Measurements from ENCODE around the gene AGAP1.

The AGAP1 gene

DNA sequence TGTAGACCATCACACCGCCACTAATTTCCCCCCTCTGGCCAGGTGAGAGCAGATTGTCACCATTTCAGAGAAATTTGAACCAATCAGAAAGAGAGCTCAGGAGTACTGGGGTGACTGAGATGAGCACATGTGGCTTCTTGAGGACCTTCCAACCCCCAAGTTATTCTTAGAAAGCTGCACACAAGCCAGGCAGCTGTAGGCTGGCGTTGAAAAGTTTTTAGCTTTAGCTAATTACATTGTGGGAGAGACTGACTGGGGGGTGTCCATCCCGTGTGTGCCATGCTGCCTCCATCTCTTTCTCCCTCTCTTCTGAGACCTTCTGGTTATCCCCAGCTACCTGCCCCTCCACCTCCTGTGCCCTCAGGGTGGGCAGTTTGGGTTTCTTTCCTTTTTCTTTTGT lies 154.0 kb downstream of the AGAP1 start:
- TF ChIP-seq FOXP2 (optimal IDR thresholded peaks at IDR 0.05; ENCODE audit: borderline replicate concordance, extremely low read depth, extremely low read length, insufficient read depth), result no peak
- TF ChIP-seq TAF1 (IDR thresholded peaks at IDR 0.05; ENCODE audit: borderline replicate concordance, insufficient read depth, low read length), result no peak
- TF ChIP-seq, protein P1, sequence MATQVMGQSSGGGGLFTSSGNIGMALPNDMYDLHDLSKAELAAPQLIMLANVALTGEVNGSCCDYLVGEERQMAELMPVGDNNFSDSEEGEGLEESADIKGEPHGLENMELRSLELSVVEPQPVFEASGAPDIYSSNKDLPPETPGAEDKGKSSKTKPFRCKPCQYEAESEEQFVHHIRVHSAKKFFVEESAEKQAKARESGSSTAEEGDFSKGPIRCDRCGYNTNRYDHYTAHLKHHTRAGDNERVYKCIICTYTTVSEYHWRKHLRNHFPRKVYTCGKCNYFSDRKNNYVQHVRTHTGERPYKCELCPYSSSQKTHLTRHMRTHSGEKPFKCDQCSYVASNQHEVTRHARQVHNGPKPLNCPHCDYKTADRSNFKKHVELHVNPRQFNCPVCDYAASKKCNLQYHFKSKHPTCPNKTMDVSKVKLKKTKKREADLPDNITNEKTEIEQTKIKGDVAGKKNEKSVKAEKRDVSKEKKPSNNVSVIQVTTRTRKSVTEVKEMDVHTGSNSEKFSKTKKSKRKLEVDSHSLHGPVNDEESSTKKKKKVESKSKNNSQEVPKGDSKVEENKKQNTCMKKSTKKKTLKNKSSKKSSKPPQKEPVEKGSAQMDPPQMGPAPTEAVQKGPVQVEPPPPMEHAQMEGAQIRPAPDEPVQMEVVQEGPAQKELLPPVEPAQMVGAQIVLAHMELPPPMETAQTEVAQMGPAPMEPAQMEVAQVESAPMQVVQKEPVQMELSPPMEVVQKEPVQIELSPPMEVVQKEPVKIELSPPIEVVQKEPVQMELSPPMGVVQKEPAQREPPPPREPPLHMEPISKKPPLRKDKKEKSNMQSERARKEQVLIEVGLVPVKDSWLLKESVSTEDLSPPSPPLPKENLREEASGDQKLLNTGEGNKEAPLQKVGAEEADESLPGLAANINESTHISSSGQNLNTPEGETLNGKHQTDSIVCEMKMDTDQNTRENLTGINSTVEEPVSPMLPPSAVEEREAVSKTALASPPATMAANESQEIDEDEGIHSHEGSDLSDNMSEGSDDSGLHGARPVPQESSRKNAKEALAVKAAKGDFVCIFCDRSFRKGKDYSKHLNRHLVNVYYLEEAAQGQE (IDR thresholded peaks at IDR 0.05; ENCODE audit: insufficient read depth in 1 of 2, low read depth in 2 of 2, low read length in 2 of 2), result no peak
- TF ChIP-seq POLR2AphosphoS5 (IDR thresholded peaks at IDR 0.05; ENCODE audit: low read depth, low read length), result no peak
- no peak for TF ChIP-seq SIN3A (IDR thresholded peaks at IDR 0.05; ENCODE audit: borderline replicate concordance, insufficient read depth, low read length)

DNA sequence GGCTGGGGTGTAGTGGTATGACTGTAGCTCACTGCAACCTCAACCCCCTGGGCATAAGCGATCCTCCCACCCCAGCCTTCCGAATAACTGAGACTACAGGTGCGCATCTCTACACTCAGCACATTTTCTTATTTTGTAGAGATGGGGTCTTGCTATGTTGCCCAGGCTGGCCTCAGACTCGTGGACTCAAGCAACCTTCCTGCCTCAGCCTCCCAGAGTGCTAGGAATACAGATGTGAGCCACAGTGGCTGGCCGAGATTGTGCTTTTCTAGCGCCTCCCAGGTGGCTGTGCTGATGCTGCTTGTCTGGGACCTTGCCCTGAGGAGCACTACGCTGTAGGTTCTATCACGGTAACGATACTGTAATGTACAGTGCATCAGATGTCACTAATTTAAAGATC lies 155.6 kb downstream of the AGAP1 start:
- TF ChIP-seq TAF1 (IDR thresholded peaks at IDR 0.05; ENCODE audit: borderline replicate concordance, insufficient read depth, low read length) (no peak), FOXP2 (optimal IDR thresholded peaks at IDR 0.05; ENCODE audit: borderline replicate concordance, extremely low read depth, extremely low read length, insufficient read depth) (no peak), POLR2AphosphoS5 (IDR thresholded peaks at IDR 0.05; ENCODE audit: low read depth, low read length) (no peak), SIN3A (IDR thresholded peaks at IDR 0.05; ENCODE audit: borderline replicate concordance, insufficient read depth, low read length) (no peak)
- TF ChIP-seq, protein P1 (IDR thresholded peaks at IDR 0.05; ENCODE audit: insufficient read depth in 1 of 2, low read depth in 2 of 2, low read length in 2 of 2), result no peak

DNA sequence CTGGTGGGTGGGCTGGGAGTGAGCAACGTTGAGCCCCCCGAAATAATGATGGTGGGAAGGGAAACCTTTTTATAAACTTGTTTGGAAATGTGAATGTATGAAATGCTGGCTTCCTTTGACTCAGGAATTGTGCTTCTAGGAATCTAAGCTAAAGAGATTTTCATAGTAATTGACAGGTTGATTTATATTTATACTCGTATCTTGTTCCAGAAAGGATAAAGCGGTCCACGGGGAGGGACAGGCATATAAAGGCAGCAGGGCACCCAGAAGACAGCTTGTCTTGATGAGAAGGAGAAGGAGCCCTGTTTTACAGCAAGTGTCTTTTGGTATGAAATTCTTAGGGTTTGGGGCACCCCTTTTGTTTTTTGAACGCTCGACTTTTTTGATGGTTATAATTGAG lies 157.8 kb downstream of the AGAP1 start:
- TF ChIP-seq FOXP2 (optimal IDR thresholded peaks at IDR 0.05; ENCODE audit: borderline replicate concordance, extremely low read depth, extremely low read length, insufficient read depth), result no peak
- TF ChIP-seq POLR2AphosphoS5 (IDR thresholded peaks at IDR 0.05; ENCODE audit: low read depth, low read length), result no peak
- TF ChIP-seq TAF1 (IDR thresholded peaks at IDR 0.05; ENCODE audit: borderline replicate concordance, insufficient read depth, low read length), result no peak
- TF ChIP-seq, protein P1 (IDR thresholded peaks at IDR 0.05; ENCODE audit: insufficient read depth in 1 of 2, low read depth in 2 of 2, low read length in 2 of 2), result no peak
- no peak for TF ChIP-seq SIN3A (IDR thresholded peaks at IDR 0.05; ENCODE audit: borderline replicate concordance, insufficient read depth, low read length)

DNA sequence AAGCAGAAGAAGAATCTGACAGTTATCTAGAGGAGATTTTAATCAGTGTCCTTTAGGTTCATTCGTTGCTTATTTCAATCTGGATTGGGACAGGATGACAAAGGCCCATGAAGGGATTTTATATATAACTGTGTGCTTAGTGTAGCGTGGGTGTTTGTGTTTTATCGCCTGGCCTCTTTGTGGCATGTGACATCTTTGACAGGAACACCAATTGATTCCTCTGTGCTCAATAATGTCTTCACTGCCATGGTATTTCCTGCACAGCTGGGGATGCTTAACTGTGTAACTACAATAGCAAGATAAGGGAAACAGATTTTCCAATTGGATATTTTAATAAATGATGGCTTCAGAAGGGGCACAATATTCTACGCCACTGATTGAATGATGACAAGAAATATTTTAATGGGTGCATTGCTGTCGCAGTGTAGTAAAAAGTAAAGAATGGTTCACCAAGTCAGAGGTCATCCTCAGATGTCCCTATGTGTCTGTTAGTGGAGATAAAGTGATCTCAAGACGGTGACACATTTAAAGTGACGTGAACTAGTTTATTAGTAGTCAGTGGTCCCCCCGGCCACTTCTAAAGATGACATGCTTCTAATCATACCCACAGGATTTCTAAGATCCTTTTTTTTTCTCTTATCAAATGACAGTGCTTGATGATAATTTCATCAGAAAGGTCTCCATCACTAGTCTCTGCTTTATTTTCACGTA lies 160.4 kb downstream of the AGAP1 start:
- no peak for TF ChIP-seq TAF1 (IDR thresholded peaks at IDR 0.05; ENCODE audit: borderline replicate concordance, insufficient read depth, low read length)
- TF ChIP-seq, protein P1 (IDR thresholded peaks at IDR 0.05; ENCODE audit: insufficient read depth in 1 of 2, low read depth in 2 of 2, low read length in 2 of 2), result no peak
- TF ChIP-seq POLR2AphosphoS5 (IDR thresholded peaks at IDR 0.05; ENCODE audit: low read depth, low read length), result no peak
- no peak for TF ChIP-seq FOXP2 (optimal IDR thresholded peaks at IDR 0.05; ENCODE audit: borderline replicate concordance, extremely low read depth, extremely low read length, insufficient read depth)
- no peak for TF ChIP-seq SIN3A (IDR thresholded peaks at IDR 0.05; ENCODE audit: borderline replicate concordance, insufficient read depth, low read length)
